GM18517 (cell line): Measurements from ENCODE around the gene CASD1.

Experiments
- ATAC-seq: cut with Tn5 transposase; IDR thresholded peaks from one replicate; pipeline ENCODE4 v1.9.1; 2021; ENCODE audit warnings: mild to moderate bottlenecking, moderate library complexity; ENCODE audit not compliant: unreplicated experiment

Gene CASD1

DNA sequence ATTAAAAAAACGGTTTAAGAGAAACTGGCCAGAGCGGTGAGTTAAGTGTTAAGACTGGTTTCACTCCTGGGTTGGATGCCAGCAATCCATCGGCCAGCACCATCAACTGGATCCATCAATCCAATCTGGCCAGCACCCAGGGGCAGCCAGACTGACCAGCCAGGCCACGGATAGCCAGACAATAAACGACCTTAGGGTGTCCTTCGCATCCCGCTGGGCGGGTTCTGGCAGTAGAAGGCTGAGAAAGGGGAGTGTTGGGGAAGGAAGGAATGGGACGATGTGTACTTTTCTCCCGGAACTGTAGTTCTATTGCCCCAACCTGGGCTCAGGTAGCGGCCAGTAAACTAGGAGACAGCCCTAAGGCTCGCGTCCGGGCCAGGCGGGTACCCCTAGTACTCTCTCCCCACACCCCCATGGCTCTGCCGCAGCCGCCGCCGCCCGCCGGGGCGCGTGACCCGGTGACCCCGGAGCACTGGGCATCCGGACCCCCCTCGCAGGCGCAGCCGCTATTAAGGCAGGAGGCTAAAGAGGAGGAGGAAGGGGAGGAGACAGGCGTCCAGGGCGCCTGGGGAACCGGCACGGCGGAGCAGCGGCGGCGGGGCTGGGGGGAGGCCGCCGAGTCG lies at the start of gene CASD1:
Gene CASD1 (plus strand): TSS at position 546 of the 623 bp plus-strand sequence. CDS start 276 bp downstream, outside the sequence.
- peak; percentile 55 for ATAC-seq

DNA sequence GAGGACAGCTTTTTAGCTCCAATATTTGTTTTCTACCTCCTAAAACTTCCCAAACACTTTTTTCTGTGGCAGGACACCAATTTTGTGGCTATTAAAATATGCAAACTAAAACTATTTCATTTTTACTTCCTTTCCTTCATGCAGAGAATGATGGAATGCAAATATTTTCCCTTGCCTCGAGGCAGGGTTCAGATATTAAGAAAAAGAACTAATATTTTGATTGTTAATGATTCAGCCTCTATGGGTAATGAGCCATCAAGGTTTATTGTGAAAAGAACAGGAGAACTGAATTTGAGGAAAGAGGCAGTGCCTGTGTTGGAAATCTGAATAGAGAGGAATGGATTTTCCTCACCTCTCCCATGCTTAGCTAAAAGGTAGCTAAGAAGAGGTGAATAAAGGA lies 43.1 kb upstream of the CASD1 start:
- ATAC-seq, result no peak

DNA sequence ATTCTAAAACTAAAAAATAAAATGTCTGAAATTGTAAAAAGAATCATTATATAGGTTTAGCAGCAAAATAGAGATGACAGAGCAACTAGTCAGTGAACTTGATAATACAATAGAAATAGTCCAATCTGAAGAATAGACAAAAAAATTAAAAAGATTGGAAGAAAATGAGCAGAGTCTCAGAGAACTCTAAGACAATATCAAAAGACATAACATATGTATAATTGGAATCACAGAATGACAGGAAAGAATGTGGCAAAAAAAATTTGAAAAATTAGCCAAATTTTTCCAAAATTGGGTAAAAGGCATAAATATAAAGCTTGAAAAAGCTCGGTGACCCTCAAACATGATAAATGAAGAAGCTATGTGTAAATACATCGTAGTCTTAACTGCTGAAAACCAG lies 38.0 kb upstream of the CASD1 start:
- no peak for ATAC-seq

DNA sequence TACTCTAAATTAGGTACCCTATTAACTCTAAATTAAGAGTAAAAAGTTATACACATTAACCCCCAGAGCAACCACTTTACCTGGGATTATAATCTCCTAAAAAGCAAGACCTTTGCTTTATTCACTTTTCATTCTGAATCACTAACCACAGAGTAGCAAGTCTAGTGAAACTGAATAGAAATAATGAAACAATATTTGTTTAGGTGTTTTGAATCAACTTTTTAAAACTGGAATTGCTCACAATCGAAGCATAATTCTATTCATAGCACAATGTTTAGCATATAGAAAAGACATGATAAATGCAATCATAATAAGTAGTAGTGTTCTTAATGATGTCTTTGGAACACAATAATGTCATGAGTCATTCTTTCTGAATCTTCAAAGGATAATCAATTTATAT lies 37.0 kb upstream of the CASD1 start:
- no peak for ATAC-seq

DNA sequence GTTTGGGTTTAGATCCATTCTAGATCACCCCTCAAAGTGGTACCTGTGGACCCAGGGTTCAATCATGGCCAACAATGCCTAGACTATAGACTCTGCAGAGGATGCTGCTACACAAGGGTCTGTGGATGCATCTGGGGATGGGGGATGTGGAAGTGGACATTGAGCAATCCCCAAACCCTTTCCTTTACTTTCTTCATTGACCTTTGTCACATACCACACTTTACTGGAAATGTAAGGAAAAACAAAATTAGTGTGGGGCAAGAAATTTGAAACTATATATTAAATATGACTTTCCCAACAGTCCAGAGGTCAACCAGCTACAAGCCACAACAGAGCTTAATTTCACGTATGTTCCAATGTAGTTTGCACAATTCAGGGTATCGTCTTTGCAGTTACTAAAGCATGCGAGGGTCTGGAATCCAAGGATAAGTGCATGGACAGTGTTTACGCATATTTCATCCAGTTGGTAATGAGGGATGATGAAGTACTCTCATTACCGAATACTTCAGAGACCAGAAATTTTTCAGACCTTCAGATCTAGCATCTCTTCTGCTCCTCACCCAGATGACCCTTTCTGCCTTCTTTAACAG lies 33.3 kb upstream of the CASD1 start:
- no peak for ATAC-seq

DNA sequence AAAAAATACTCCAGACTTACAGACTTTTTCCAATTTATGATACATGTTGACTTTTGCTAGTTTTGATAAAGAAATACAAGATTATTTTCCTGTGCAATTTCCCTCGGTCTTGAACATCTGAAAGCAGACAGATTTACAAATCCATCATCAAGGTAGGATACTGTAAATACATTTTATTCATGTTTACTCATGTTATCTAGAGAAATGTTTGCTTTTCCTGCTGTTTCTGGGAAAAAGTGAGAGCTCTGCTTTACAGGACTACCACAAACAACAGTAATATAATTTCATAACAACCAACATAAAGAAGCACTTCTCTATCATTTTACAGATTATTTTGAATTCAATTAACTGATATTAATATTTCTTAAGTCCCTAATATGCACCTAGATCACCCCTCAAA lies 31.7 kb upstream of the CASD1 start:
- no peak for ATAC-seq

DNA sequence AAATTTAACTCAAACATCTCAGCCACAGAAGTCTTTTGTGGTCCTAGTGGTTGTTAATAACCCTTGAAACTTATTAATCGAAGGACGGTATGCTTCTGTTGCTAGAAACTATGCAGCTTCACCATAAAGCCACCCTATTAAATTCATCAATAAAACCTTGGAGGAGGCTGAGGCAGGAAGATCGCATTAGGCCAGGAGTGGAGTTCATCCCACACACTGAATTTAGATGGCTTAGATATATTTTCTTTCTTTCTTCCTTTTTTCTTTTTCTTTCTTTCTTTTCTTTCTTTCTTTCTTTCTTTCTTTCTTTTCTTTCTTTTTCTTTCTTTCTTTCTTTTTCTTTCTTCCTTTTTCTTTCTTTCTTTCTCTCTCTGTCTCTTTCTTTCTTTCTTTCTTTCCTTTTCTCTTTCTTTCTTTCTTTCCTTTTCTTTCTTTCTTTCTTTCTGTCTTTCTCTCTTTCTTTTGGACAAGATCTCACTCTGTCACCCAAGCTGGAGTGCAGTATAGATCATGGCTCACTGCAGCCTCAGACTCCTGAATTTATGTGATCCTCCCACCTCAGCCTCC lies 30.9 kb upstream of the CASD1 start:
- no peak for ATAC-seq

DNA sequence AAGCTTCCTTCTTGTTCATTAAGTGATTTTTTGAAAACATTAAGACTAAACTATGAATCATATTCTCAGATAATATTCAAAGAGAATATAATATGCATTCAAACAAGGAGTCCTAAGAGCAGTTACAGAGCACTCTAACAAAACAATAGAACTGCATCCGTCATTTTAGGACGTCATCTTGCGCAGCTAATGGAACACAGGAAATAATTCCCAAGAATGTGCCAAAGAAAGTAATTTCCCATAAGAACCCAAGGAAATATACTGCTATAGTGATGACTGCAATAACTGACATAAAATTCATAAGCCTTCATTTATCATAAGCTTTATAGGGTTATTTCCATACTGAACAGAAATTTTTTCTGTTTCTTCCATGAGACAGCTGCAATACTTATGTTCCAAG lies 28.3 kb upstream of the CASD1 start:
- ATAC-seq, result no peak

DNA sequence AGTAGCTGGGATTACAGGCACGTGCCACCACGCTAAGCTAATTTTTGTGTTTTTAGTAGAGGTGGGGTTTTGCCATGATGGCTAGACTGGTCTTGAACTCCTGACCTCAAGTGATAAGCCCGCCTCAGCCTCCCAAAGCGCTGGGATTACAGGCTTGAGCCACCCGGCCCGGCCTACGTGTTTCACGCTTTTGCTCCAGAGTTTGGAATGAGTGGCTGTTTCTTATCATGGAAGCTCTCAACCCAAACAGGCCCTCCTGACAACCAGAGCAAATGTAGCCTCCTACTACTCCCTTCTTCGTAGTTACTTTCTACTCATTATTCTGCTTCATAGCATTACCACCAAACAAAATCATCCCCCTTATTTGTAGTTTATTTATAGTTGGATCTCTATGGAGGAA lies 26.8 kb upstream of the CASD1 start:
- no peak for ATAC-seq

DNA sequence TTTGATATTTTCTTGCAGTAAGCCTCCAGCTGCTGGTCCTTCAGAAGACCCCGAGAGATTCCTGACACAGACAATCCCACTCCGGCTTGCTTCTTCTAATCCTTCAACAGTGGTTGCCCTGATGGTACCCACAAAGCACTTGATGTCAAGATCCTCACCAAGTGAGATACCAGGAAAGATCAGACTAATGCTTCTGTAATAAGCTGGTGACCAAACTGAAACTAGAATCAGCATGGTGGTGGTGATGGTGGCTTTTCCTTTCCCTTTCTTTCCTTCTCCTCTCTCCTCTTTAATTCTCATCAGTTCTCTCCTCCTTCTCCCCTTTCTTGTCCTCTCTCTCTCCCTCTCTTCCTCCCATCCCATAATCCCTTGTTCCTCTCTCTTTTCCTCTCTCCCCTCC lies 25.8 kb upstream of the CASD1 start:
- no peak for ATAC-seq

DNA sequence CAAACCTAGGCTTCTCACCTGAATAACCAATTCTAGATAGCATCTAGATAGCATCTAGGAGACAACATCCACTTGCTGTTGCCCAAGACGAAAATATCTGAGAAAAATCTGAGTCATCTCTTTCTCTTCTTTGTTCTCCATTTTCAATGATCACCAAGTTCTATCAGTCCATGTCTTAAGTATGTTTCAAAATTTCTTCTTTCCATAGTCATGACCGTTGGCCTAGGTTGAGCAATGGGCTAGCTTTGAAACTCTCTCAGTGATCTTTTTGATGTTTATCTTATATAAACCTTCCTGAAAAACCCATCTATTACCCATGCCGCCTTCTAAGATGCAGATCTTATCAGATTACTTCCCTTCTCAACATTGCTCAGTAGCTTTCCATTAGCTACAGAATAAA lies 23.4 kb upstream of the CASD1 start:
- no peak for ATAC-seq

DNA sequence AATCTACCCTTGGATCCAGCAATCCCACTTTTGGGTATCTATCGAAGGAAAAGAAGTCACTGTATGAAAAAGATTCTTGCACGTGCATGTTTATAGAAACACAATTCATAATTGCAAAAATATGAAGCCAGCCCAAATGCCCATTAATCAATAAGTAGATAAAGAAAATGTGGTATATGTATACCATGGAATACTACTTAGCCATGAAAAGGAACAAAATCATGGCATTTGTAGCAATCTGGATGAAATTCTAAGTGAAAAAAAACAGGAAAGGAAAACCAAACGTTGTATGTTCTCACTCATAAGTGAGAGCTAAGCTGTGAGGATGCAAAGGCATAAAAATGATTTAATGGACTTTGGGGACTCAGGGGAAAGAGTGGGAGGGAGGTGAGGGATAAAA lies 18.2 kb upstream of the CASD1 start:
- no peak for ATAC-seq

DNA sequence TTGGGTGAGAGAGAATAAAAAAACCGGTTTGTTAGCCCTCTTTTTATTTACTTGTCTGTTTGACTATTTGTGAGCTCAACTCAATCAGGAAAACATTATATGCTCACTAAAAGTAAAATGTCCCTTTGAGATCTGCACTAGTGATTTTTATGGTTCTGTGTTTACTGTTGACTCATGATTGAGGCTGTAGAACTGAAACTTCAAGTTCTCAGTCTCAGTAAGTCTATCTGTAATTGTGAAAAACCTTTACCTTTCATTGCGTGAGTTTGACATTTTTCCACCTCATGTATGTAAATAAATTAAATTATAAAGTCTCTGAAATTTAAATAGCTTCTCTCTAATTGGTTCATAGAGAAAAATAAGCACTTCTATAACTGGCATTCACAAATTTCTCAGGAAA lies 17.0 kb upstream of the CASD1 start:
- peak; percentile 99 for ATAC-seq

DNA sequence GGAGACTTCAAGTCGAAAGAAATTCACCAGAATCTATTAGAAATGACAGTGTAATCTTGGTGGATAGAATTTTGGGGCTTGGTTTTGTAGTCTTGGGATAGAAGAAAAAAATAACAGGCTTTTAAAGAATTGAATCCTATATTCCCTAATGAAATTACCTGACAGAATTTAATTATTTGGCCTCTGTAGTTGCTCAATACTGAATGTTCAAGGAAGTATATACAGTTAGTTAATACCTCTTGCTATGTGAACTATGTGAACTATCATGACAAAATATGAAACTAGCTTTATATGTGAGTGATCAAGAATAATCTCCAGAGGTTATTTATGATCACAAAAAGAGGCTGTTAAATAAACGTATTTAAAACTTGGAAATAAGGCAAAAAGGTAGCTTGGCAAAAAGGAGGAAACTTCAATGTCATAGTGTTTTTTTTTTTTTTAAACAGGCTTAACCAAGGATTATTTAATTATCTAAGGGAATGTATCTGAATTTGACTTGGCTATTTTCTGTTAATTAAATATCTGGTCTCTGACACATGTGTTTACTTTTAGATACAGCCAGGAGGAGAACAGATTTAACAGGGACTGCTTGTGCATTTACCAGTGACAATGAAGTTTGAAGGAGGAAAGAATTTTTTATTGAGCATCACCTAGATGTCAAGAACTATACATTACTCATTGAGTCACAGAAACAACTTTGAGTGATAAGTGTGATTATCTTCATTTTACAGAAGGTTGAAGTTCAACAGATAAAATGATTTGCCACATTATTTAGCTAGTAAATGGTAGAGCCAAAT lies 11.5 kb upstream of the CASD1 start:
- ATAC-seq, result no peak

DNA sequence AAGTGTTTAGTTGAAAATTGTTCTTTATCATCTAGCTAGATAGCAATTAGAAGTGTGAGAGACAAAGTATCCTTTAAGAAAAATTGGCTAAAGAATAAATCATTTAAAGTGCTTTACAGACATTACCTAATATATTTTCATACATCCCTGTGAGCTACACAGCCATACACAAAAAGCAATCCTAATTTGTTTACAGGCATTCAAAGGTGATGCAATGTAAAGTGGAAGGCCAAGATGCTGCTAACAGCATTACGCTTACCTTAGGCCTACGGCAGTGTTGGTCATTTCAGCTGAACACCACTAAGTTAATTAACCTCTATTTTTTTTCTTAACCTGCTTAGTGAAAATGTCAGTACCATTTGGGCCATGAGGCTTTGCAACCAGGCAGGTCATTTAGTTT lies 10.7 kb upstream of the CASD1 start:
- ATAC-seq, result no peak

DNA sequence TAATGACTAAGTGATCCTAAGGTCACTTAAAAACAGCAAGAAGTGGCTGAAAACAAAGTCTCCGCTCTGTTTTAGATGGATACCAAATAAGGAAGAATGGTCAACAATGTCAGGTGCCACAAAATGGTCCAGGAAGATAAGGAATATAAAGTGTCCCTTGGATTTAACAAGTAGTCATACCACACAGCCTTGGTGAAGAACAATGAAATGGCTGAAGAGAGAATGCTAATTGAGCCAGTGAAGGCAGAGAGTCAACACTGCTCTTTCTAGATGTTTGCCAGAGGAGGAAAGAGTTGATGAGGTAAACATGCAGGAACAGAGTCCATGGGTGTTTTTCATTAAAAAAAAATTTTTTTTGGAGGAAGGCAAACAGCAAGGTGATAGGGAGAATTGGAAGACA lies 2.1 kb upstream of the CASD1 start:
- ATAC-seq, result no peak

DNA sequence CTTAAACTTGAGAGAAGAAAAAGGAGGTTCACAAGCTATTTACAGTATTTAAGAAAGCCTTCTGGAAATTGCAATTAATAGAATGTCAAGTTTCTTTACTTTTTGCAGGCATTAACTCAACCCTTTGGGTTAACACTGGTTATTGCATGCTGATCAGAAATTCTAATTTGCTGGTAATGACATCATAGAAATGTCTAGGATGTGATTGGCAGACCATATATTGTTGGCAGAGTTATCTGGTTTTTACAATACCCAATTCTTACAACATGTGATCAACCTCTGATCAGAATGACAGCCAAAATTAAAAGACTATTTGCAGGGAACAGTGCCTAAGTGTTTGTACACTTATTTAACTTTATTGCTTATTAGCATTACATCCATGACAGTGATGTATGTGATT lies 1.6 kb upstream of the CASD1 start:
- ATAC-seq, result no peak

DNA sequence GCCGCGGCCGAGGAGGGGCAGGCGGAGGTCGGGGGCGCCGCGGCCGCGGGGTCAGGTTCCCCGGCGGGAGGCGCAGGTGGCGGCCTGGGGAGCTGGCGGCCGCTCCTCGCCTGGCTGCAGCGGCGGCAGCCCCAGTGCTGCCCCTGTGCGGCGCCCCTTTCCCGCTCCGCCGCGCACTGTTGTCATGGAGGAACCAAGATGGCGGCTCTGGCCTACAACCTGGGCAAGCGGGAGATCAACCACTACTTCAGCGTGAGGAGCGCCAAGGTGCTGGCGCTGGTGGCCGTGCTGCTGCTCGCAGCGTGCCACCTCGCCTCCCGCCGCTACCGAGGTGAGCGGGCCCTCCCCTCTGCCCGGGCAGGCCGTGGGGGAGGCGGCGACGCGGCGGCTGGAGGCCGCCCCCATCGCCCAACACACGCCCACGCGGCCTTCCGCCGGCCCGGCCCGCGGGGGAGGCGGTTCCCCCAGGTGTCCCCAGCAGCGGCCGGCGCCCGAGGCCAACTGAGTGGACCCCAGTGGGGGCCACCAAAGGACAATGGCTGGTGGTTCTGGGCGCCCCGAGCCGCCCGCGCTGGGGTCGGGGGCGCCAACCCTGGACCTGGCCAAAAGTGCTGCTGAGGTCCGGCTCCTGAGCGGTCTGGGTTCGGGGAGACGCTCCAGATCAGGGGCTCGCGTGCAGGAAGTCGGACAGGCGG lies 425 bp downstream of the CASD1 start:
- peak; percentile 81 for ATAC-seq

DNA sequence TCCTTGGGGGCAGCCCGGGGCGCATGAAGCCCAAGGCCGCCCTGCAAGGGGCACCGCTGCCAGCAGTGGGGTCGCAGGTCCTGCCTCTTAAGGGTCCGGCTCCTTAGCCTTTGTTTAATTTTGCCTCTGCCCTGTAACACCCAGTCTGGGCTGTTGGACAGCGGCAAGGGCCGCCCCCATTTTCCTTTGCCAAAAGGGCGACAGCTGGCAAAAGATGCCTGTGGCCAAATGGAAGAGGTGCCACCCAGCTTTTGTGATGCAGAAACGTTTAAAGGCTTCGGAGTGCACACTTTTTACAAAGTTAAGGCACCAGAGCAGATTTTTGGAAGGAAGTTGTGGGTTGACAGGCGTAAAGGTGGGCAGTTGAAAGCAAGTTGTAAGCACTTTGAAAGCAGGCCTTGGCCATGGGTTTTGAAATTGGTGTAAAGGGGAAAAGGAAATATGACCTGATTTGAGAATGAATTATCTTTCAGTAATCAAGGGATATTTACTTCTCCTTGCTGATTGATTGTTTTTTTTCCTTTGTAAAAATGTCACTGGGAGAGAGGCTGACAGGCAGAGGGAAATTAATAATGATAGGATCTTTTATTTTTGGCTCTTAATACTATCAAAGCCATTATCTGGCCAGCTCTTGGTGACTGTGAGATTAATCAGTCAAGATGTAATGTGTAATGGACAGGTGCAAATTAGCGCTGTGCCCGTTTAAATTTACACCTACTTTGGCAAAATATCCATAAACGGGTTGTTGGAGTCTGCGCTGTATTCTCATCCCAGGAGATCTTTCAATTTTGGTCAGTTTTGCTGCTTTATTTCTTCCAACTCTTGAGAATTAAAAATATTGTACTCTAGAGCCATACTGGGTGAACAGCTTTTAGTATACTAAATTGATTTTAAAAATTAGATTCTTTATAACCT lies 1.2 kb downstream of the CASD1 start:
- peak; percentile 19 for ATAC-seq

DNA sequence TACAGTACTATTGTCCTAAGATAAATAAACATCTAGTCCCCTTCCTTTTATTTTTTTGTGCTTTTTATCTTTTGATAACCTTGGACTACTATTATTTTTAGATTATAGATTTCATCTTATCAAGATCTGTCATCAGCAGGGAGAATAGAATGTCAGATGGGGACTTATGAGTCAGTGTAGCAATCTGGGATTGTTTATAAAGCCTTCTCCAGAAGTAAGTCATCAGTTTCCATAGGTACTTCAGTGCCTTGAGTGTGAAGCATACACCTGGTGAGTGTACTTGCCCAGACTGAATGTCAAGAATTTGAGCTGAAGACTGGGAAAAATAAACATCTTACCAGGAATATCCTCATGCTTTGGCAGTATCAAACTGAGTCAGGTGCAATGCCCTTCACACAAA lies 2.1 kb downstream of the CASD1 start:
- no peak for ATAC-seq
